Esophagus squamous epithelium (tissue), 4 donors: ENCODE measurements around the gene BMPR1B.

Experiments used
- POLR2A ChIP-seq, 4 donors: fragments of 450-650 bp; IDR thresholded peaks; one replicate each; pipeline ENCODE4 v1.6.1; 2017; ENCODE audit warnings: antibody characterized with exemption in 4 of 4, mild to moderate bottlenecking in 4 of 4, moderate library complexity in 3 of 4
- TF ChIP-seq, protein P1 (sequence below), 6 experiments: fragments of 450-650 bp in 4 of 6; fragments of 200-600 bp in 2 of 6; sonication (generic) in 2 of 6; IDR thresholded peaks; one replicate each; pipeline ENCODE4 v1.5.1; 2016 to 2019; ENCODE audit warnings: antibody characterized with exemption in 6 of 6, mild to moderate bottlenecking in 4 of 6, moderate library complexity in 4 of 6

DNA sequence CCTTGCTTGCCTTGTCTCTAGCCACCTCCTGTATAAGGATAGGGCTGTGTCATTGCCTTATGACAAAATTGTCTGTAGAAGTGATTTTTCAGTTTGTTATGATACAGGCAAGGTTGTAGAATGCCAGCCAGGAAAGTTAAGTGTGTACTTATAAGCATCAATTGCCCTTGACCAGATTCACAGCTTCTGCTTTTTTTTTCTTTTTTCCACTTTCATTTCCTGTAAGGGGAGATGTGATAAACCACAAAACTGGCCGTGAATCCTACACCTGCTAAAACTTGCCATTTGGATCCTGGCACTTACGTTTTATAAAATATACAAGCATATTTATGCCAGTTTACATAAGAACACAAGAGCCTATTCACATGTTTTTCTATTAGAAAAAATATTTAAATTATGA is 35.0 kb upstream of the BMPR1B start:
- TF ChIP-seq POLR2A (IDR thresholded peaks at IDR 0.05) = no peak
- TF ChIP-seq, protein P1, sequence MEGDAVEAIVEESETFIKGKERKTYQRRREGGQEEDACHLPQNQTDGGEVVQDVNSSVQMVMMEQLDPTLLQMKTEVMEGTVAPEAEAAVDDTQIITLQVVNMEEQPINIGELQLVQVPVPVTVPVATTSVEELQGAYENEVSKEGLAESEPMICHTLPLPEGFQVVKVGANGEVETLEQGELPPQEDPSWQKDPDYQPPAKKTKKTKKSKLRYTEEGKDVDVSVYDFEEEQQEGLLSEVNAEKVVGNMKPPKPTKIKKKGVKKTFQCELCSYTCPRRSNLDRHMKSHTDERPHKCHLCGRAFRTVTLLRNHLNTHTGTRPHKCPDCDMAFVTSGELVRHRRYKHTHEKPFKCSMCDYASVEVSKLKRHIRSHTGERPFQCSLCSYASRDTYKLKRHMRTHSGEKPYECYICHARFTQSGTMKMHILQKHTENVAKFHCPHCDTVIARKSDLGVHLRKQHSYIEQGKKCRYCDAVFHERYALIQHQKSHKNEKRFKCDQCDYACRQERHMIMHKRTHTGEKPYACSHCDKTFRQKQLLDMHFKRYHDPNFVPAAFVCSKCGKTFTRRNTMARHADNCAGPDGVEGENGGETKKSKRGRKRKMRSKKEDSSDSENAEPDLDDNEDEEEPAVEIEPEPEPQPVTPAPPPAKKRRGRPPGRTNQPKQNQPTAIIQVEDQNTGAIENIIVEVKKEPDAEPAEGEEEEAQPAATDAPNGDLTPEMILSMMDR (IDR thresholded peaks at IDR 0.05) = no peak
